DMS79 (cell line): ENCODE results near the gene ARMC6.

ENCODE experiments used
- DNase-seq: peaks from one replicate; lab custom pipeline; 2025; lab: John Stamatoyannopoulos, UW

Gene ARMC6

DNA sequence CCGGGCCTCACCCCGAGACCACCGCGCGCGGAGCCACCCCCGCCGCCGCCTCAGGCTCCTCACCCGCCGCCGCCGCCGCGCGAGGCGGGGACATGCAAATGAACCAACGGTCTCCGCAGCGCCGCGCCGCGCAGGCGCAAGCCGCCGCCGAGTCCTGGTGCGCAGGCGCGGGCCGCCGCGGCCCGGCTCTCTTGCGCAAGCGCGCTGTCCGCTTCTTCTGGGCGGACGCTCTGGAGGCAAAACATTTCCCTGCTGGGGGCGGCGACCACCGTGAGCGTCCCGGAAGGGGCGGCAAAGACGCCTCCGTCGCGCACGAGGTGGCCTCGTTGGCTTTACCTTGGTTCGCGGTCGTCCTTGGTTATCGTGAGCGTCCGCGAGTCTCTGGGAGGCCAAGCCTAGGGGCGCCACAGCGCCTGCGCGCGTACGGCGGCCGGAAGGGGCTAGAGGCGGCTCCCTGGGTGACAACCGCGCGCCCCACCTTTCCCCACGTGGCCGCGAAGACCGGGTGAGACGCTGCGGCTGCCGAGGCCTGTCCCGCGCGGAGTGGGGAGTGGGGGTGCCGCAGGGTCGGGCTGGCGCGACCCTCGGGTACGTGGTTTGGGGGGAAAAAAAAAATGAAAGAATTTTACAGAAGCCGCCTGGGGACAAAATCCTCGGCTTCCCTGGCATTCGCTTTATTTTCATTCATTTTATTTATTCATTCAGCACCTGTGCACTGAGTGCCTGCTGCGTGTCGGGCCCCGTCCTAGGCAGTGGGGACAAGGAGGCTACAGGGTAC lies at the start of gene ARMC6, which contains the start of gene SUGP2:
TSS of gene ARMC6 (plus strand) at position 178 of the 778 bp plus-strand sequence. CDS start 607 bp downstream, outside the sequence.
TSS of gene SUGP2 (minus strand) at position 92 of the 778 bp plus-strand sequence. CDS start 2,446 bp downstream, outside the sequence.
- peak; percentile 80 for DNase-seq

DNA sequence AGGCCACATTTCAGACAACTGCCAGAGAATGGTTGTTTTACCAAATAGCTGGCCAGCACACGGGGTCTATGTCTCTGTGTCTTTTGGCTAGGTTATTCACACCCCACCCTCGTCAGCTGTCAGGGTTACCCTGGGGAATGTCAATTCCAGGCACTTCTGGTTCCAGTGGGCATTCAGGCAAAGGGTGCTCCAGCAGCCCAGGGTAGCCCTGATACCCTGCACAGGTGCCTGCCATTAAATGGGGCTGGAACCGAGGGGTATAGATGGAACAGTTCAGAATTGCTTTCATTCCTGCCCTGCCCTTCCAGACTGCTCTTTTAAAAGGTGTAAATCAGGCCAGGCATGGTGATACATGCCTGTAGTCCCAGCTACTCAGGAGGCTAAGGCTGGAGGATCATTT lies 49.2 kb upstream of the ARMC6 start:
- no peak for DNase-seq

DNA sequence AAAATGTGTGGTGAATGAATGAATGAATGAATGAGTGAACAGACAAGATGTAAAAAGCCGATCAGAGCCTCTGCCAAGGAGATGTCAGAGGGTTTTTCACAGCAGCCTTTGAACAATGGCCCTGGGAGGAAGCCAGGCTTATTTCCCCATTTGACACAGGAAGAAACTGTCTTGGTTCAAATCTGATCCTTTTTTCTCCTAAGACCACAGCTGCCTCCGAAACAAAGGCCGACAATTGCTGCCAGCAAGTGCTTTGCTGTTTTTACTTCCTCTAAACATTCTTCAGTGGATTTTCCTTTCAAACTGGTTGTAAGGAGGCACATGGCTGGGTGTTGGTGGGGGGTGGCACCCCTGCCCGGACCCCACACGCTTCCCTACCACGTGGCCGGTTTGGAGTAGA lies 48.1 kb upstream of the ARMC6 start:
- DNase-seq = no peak

DNA sequence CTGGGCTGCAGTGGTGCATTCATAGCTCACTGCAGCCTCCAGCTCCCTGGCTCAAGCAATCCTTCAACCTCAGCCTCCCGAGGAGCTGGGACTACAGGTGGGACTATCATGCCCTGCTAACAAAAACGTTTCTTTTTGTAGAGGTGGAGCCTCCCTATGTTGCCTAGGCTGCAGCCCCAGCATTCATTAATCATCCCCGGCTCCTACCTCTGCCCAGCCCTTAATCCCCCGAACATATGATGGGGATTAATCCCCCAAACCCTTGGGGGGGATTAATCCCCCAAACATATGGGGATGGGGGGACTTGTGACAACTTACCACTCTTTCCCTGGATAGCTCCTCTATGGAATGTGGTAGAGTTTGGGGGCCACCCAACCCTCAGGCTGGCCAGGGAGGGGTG lies 45.9 kb upstream of the ARMC6 start:
- no peak for DNase-seq

DNA sequence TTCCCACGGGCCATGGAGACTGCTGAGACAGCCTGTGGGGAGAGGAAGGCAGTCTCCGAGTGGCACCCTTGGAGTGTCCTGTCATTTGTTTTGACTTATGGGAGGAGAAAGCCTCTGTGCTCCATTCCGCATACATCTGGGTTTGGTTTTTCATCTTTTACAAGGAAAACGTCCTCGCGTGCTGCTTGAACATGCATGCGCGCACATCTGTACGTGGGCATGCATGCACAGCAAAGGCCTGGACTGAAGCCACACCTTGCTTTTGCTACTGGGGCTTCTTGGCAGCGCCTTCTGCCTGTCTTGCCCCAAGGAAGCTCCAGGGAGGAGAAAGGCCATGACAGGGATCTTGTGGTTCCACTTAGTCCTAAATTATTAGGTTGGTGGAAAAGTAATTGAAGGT lies 44.1 kb upstream of the ARMC6 start:
- DNase-seq = no peak

DNA sequence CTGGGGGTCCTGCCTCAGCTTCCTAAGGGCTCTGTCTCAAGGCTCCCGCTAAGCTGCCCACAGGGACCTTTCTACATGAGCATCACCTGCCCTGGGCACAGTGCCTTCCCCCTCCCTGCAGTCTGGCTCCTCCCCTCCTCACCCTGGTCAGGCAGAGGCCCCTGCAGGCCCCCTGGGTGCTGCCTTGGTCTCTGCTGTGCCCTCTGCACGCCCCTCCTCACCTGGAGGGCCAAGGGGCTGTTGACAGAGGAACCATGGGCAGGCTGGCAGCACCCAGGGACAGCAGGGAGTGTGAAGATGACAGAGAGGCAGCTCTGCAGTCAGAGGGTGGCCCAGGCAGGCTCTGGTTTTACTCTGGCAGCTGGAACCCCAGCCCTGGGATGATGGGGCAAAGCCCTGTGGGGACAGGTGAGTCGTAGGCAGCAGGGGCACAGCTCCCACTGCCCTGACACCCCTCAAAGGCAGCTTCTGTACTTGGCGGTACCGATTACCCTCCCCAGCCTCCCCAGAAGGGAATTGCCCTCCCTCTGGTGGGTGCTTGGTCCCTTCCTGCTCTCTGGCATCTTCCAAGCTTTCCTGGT lies 43.2 kb upstream of the ARMC6 start:
- no peak for DNase-seq

- no peak for DNase-seq
Observed at GRCh38 chr19:18991006-18991405, 42.4 kb upstream of the ARMC6 start.

GRCh38 chr19:18991468-18991867 lies 41.9 kb upstream of the ARMC6 start:
- no peak for DNase-seq

DNA sequence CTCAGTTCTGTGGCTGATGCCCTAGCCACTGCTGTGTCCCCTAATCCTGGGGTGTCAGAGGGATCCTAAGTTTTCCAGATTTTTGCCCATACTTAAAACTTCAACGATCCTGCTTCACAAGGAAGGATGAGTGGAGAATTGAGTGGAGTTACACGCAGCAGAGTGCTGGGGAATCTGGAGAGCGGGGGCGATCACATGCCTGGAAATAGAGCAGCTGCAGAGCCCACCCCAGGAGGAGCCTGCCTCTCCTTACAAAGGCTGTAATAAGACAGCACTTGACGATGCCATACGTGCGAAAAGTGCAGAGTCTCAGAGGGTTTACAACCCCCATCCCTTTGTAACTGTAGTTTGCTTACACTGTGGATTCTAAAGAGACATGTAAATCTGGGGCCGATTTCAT lies 40.7 kb upstream of the ARMC6 start:
- DNase-seq = no peak

DNA sequence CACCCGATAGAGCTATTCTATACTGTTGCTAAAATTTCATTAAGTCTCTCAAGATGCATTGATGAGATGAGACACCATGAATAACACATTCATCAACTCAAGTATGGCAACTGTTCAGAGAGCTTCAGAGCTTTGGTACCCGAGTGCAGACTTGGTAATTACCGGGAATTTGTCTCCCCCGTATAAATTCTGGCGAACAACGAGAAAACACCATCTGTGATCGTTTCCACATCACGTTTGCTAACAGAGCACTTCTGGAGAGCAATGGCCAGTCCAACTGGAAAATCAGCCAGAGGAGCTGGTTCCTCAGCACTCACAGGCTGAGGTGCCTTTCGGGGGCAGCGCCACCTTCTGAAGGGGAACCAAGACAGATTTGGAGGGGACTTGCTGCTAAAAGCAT lies 40.3 kb upstream of the ARMC6 start:
- no peak for DNase-seq

DNA sequence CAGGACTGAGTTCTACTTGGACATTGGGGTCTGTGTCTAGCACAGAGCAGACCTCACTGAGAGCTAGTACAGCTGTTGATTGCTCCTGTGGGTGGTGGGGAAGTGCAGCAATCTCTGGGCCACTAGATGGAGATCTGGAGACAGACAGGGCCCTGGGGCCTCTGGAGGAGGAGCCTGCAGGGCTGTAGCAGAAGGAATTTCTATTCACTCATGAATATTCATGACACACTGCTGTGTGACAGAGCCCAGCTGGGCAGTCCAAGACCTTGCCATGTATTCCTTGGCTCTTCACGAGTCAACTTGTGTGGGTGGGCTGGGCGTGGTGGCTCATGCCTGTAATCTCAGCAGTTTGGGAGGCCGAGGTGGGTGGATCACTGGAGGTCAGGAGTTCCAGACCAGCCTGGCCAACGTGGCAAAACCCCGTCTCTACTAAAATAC lies 37.6 kb upstream of the ARMC6 start:
- DNase-seq = no peak

DNA sequence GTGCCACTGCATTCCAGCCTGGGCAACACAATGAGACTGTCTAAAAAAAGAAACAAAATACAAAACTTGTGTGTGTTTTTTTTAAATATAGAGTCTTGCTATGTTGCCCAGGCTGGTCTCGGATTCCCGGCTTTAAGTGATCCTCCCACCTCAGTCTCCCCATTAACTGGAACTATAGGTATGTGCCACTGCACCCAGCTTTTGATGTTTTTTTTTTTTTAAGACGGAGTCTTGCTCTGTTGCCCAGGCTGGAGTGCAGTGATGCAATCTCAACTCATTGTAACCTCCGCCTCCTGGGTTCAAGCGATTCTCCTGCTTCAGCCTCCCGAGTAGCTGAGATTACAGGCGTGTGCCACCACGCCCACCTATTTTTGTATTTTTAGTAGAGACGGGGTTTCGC lies 37.1 kb upstream of the ARMC6 start:
- DNase-seq = no peak

- DNase-seq = no peak
Observed at GRCh38 chr19:18996796-18997394, 36.5 kb upstream of the ARMC6 start.

DNA sequence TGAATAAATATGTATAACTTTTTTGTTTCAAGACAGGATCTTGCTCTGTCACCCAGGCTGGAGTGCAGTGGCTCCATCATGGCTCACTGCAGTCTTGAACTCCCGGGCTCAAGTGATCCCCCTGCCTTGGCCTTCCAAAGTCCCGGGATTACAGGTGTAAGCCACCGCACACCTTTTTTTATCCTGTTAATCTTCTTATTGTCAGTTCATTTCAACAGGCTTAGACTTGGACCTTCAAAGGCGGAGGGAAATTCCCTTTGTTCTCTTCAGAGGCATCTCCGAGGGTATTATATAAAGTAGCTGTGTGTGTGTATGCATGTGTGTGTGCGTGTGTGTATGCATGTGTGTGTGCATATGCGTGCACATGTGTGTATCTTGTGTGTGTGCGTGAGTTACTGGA lies 35.1 kb upstream of the ARMC6 start:
- DNase-seq = no peak

- no peak for DNase-seq
Observed at GRCh38 chr19:18999016-18999758, 34.2 kb upstream of the ARMC6 start.

DNA sequence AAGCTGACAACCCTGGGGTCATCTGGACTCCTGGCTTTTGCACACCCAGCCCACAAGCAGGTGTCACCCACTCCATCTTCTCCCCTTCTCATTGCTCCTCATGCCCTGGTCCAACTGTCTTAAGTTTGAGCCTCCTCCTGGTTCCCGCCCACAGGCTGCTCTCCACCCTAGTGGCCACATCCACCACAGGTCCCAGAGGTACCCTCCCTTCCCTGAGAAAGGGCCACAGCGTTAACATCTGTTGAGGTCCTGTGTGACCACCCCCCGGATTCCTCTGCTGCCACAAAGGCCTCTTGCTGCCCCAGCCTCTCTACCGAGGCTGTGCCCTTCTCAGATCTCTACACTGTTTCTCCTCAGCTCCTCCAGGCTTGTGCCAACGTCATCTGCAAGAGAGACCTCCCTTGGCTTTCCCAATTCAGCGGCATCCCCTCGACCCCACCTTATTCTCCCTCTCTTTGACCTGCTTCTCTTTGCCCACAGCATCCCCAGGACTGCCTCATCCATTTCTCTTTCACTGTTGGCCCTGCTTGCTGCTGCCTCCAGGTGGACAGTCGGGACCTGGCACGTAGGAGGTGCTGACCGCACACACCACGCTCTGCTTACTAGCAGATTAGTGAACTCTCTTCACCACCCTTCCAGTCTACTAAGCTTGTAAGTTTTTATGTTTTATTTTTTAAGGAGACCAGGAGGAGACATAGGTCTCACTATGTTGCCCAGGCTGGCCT lies 33.3 kb upstream of the ARMC6 start:
- no peak for DNase-seq

- peak; percentile 73 for DNase-seq
Observed at GRCh38 chr19:19004144-19004543, 29.3 kb upstream of the ARMC6 start.

- no peak for DNase-seq
Observed at GRCh38 chr19:19006213-19006612, 27.2 kb upstream of the ARMC6 start.

GRCh38 chr19:19009951-19010350 lies 23.5 kb upstream of the ARMC6 start:
- DNase-seq = no peak

DNA sequence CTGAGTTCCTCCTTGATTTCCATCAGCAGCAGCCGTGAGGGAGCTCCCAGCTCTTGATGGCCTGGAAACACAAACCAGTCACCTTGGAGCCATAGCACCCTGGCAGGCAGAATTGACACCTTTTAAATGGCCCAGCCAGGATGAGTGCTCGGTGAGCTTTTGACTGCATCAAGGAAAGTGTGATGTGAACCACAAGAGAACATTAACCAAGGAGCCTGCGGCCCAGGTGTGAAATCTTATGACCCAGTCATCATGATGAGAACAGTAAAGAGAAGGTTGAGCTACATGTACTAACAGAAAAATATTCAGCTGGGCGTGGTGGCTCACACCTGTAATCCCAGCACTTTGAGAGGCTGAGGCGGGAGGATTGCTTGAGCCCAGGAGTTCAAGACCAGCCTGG lies 22.9 kb upstream of the ARMC6 start:
- DNase-seq = no peak

GRCh38 chr19:19021115-19021514 lies 12.3 kb upstream of the ARMC6 start:
- DNase-seq = no peak
